Measurements from ENCODE around the gene GARIN5A. TPM values are rescaled to one million over a fixed set of nuclear protein-coding genes. Genes with fewer than 3 reads are reported as not detected.

The GARIN5A gene
- total and polyA plus RNA-seq, 2 experiments from 2014 or later, result 13.3 to 25.0 TPM

- Histone ChIP-seq H3K79me2 (replicated peaks; ENCODE audit: insufficient read depth) (no peaks in the 10 kb centered on the region), H3K9me2 (ENCODE audit: insufficient read depth) (no peaks in the 10 kb centered on the region), H3K27ac (ENCODE audit: low read depth) (no peak overlapping the region), H3F3A (replicated peaks; ENCODE audit: low read depth) (no peaks in the 10 kb centered on the region), H3K4me1 (ENCODE audit: insufficient read depth) (peaks cover 11% of the 10 kb centered on the region; the same call in 1 of the 2 replicates), H3K27me3 (ENCODE audit: insufficient read depth) (peaks cover 91% of the 10 kb centered on the region), H4K20me1 (replicated peaks; ENCODE audit: insufficient read depth) (no peaks in the 10 kb centered on the region), H2AFZ (no peak overlapping the region), H3K36me3 (ENCODE audit: insufficient read depth) (no peaks in the 10 kb centered on the region), H3K4me3 (no peak overlapping the region), H3K4me2 (no peak overlapping the region; the same call in 1 of the 2 replicates)
- peak; percentile 59 for DNase-seq (ENCODE audit: low spot score)
- no peak overlapping the region for H3K27ac Mint-ChIP-seq
- no peak for ATAC-seq
- no peaks in the 10 kb centered on the region; the same call in 2 of the 3 replicates for H3K4me1 Mint-ChIP-seq
- TF ChIP-seq POLR2AphosphoS5 (IDR thresholded peaks at IDR 0.05; ENCODE audit: low read depth) (no peak), JUNB (IDR thresholded peaks at IDR 0.05; ENCODE audit: unreplicated experiment) (no peak), ZNF114 (CRISPR knock-in tag; IDR thresholded peaks at IDR 0.05) (no peak), EZH2phosphoT487 (IDR thresholded peaks at IDR 0.05; ENCODE audit: unreplicated experiment) (no peak), REST (IDR thresholded peaks at IDR 0.05; ENCODE audit: unreplicated experiment) (no peak), NANOG (IDR thresholded peaks at IDR 0.05; ENCODE audit: borderline replicate concordance) (no peak)
- H3K4me3 Mint-ChIP-seq, result no peak overlapping the region
- peaks cover 10% of the 10 kb centered on the region for H3K27me3 Mint-ChIP-seq (ENCODE audit: insufficient read depth, low read depth, poor library complexity)
- H3K9me3 Mint-ChIP-seq, result peaks cover 58% of the 10 kb centered on the region
- H3K36me3 Mint-ChIP-seq (ENCODE audit: low read depth), result peaks cover 34% of the 10 kb centered on the region
These were observed 19.8 kb upstream of the GARIN5A start for GRCh38 chr19:50496189-50497021.

- H3K4me2 ChIP-seq, result no peak overlapping the region
- no peaks in the 10 kb centered on the region; the same call in 2 of the 3 replicates for H3K4me1 Mint-ChIP-seq
- H3K27me3 ChIP-seq (ENCODE audit: insufficient read depth), result peaks cover 99% of the 10 kb centered on the region
- H3K4me1 ChIP-seq (ENCODE audit: insufficient read depth), result peaks cover 6% of the 10 kb centered on the region; the same call in 1 of the 2 replicates
- no peaks in the 10 kb centered on the region for H3K9me2 ChIP-seq (ENCODE audit: insufficient read depth)
- no peak overlapping the region for H3K27ac Mint-ChIP-seq
- no peaks in the 10 kb centered on the region for H4K20me1 ChIP-seq (replicated peaks; ENCODE audit: insufficient read depth)
- H3K79me2 ChIP-seq (replicated peaks; ENCODE audit: insufficient read depth), result no peaks in the 10 kb centered on the region
- DNase-seq (ENCODE audit: low spot score) (no peak), ATAC-seq (no peak)
- no peaks in the 10 kb centered on the region for H3K36me3 ChIP-seq (ENCODE audit: insufficient read depth)
- H3K27me3 Mint-ChIP-seq (ENCODE audit: insufficient read depth, low read depth, poor library complexity), result peaks cover 7% of the 10 kb centered on the region
- 0 out of 2 replicates have a peak, but pooled peaks cover 4% of the 10 kb centered on the region for H3F3A ChIP-seq (replicated peaks; ENCODE audit: low read depth)
- no peak for TF ChIP-seq REST (IDR thresholded peaks at IDR 0.05; ENCODE audit: unreplicated experiment)
- no peak for TF ChIP-seq CREB1 (CRISPR knock-in tag; IDR thresholded peaks at IDR 0.05; ENCODE audit: low read depth)
- no peak for TF ChIP-seq ETS1 (IDR thresholded peaks at IDR 0.05)
- H3K4me3 Mint-ChIP-seq, result no peak overlapping the region
- H3K36me3 Mint-ChIP-seq (ENCODE audit: low read depth), result peaks cover 42% of the 10 kb centered on the region
- no peak overlapping the region for H3K4me3 ChIP-seq
- H2AFZ ChIP-seq, result no peak overlapping the region
- H3K27ac ChIP-seq (ENCODE audit: low read depth), result no peak overlapping the region
- peaks cover 64% of the 10 kb centered on the region; the same call in 2 of the 3 replicates for H3K9me3 Mint-ChIP-seq
These were observed 18.4 kb upstream of the GARIN5A start for GRCh38 chr19:50495020-50495531.
